ENCODE results near the gene SOCS7. TPM values are rescaled to one million over a fixed set of nuclear protein-coding genes. Genes with fewer than 3 reads are reported as not detected.

SOCS7 gene
- total and polyA plus RNA-seq, 4 donors, result 0.74 to 11.0 (median 2.9) TPM

- no peak for TF ChIP-seq CTCF (IDR thresholded peaks at IDR 0.05; ENCODE audit: low read depth, low read length, missing input control)
- TF ChIP-seq JUND (IDR thresholded peaks at IDR 0.05), result no peak
- TF ChIP-seq, protein P1, sequence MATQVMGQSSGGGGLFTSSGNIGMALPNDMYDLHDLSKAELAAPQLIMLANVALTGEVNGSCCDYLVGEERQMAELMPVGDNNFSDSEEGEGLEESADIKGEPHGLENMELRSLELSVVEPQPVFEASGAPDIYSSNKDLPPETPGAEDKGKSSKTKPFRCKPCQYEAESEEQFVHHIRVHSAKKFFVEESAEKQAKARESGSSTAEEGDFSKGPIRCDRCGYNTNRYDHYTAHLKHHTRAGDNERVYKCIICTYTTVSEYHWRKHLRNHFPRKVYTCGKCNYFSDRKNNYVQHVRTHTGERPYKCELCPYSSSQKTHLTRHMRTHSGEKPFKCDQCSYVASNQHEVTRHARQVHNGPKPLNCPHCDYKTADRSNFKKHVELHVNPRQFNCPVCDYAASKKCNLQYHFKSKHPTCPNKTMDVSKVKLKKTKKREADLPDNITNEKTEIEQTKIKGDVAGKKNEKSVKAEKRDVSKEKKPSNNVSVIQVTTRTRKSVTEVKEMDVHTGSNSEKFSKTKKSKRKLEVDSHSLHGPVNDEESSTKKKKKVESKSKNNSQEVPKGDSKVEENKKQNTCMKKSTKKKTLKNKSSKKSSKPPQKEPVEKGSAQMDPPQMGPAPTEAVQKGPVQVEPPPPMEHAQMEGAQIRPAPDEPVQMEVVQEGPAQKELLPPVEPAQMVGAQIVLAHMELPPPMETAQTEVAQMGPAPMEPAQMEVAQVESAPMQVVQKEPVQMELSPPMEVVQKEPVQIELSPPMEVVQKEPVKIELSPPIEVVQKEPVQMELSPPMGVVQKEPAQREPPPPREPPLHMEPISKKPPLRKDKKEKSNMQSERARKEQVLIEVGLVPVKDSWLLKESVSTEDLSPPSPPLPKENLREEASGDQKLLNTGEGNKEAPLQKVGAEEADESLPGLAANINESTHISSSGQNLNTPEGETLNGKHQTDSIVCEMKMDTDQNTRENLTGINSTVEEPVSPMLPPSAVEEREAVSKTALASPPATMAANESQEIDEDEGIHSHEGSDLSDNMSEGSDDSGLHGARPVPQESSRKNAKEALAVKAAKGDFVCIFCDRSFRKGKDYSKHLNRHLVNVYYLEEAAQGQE (IDR thresholded peaks at IDR 0.05), result no peak
- TF ChIP-seq RAD21 (IDR thresholded peaks at IDR 0.05), result no peak
- TF ChIP-seq ATF3 (IDR thresholded peaks at IDR 0.05), result no peak
- TF ChIP-seq GABPA (IDR thresholded peaks at IDR 0.05 in 1 of 2, conservative IDR thresholded peaks at IDR 0.05 in 1 of 2), result no peak
- no peak for TF ChIP-seq ZBTB33 (IDR thresholded peaks at IDR 0.05)
- TF ChIP-seq YY1 (IDR thresholded peaks at IDR 0.05), result no peak
- no peak for TF ChIP-seq HNF4A (conservative IDR thresholded peaks at IDR 0.05)
- TF ChIP-seq HNF4G (IDR thresholded peaks at IDR 0.05), result no peak
- TF ChIP-seq, protein P2, sequence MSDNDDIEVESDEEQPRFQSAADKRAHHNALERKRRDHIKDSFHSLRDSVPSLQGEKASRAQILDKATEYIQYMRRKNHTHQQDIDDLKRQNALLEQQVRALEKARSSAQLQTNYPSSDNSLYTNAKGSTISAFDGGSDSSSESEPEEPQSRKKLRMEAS (IDR thresholded peaks at IDR 0.05), result no peak
- no peak for TF ChIP-seq NR2F2 (IDR thresholded peaks at IDR 0.05)
- no peak for TF ChIP-seq RXRA (IDR thresholded peaks at IDR 0.05)
- no peak for TF ChIP-seq FOXA2 (IDR thresholded peaks at IDR 0.05)
- no peak for TF ChIP-seq SP1 (IDR thresholded peaks at IDR 0.05)
- no peak for TF ChIP-seq TAF1 (conservative IDR thresholded peaks at IDR 0.05)
- Histone ChIP-seq H3K4me1 (ENCODE audit: control insufficient read depth in 4 of 4, insufficient read depth in 4 of 4, low read length in 3 of 4) (peaks cover 0 to 6% (median 3%) of the 10 kb centered on the region in 4 donors), H3K9ac (ENCODE audit: low read depth in 1 of 2, low read length in 2 of 2) (no peak overlapping the region), H3K36me3 (ENCODE audit: control insufficient read depth in 4 of 4, insufficient read depth in 3 of 4, low read depth in 1 of 4, low read length in 3 of 4) (no peaks in the 10 kb centered on the region), H3K4me3 (ENCODE audit: low read depth in 1 of 3, low read length in 3 of 3) (no peak overlapping the region), H3K27ac (ENCODE audit: low read depth in 1 of 2, low read length in 2 of 2) (no peak overlapping the region), H3K9me3 (ENCODE audit: control insufficient read depth in 4 of 4, low read length in 3 of 4) (no peaks in the 10 kb centered on the region), H3K27me3 (ENCODE audit: control insufficient read depth in 4 of 4, insufficient read depth in 4 of 4, low read length in 3 of 4) (no peaks in the 10 kb centered on the region)
- WGBS, result 88% methylated on average over 18 of the region's 18 CpGs
- no peak for DNase-seq (ENCODE audit: low spot score)
These were observed 8.6 kb upstream of the SOCS7 start for GRCh38 chr17:38342886-38343607.
